K562 (cell line): ENCODE results near the gene AFF1. TPM values are rescaled to one million over a fixed set of nuclear protein-coding genes. Genes with fewer than 3 reads are reported as not detected.
A peak's percentile ranks its signal among the peaks of the same experiment; 100 is the strongest.

Experiments
- ATAC-seq: fragments of 200-7000 bp; cut with Tn5 transposase; 3 replicates; pipeline ENCODE4 v1.9.1; 2020; ENCODE audit warnings: moderate library complexity
- BruUV-seq: library from RNA; stranded (reverse); fragments of 400-500 nt; replicated peaks from 2 replicates; lab custom pipeline; 2021; lab: Mats Ljungman, UMichigan
- CTCF ChIA-PET: fragments of 300-600 bp; formaldehyde crosslinking; extraction: SDS; loops from one replicate; lab custom pipeline; 2021; ENCODE audit warnings: low intra/inter-chr PET ratio; lab: Yijun Ruan, JAX
- POLR2A ChIA-PET: fragments of 300-600, 350-650 bp; sonication (Branson Sonifier 250); formaldehyde crosslinking; extraction: SDS; loops from one replicate; lab custom pipeline; 2021; ENCODE audit warnings: antibody characterized with exemption, inconsistent platforms; lab: Yijun Ruan, JAX
- DNase-seq, 4 experiments: peaks; one replicate each; pipeline versions ENCODE4 v3.0.0 to v3.0.0-alpha.2; 2011 to 2018; ENCODE audit warnings: low spot score in 3 of 4, mixed read lengths in 3 of 4; ENCODE audit errors: extremely low read depth in 1 of 4
- FAIRE-seq: peaks from 2 replicates; lab custom pipeline; 2011; peaks lifted over from hg19 to GRCh38; lab: Jason Lieb, UNC
- H2AFZ ChIP-seq: 2 replicates; pipeline ENCODE4 v1.6.0; 2011; ENCODE audit warnings: low read depth, low read length, control low read depth, inconsistent platforms
- H3K27ac ChIP-seq: fragments of 200-600 bp; 3 replicates; pipeline ENCODE4 v1.8.0; 2011; ENCODE audit warnings: low read depth, mild to moderate bottlenecking, control low read depth, inconsistent platforms, low read length, moderate library complexity, mixed read lengths; ENCODE audit errors: extremely low read depth
- H3K27me3 ChIP-seq, 2 experiments: fragments of 300-600 bp in 1 of 2; 2 replicates in 1 of 2; 3 replicates in 1 of 2; pipeline versions ENCODE4 v1.6.0 to v1.8.0; 2011; ENCODE audit warnings: inconsistent platforms in 2 of 2, low read length in 2 of 2, mild to moderate bottlenecking in 1 of 2, mixed read lengths in 1 of 2, moderate library complexity in 1 of 2; ENCODE audit not compliant: control insufficient read depth in 2 of 2, insufficient read depth in 2 of 2
- H3K36me3 ChIP-seq: fragments of 300-600 bp; 3 replicates; pipeline ENCODE4 v1.8.0; 2011; ENCODE audit warnings: mild to moderate bottlenecking, low read length, inconsistent platforms; ENCODE audit not compliant: control insufficient read depth, insufficient read depth
- H3K4me1 ChIP-seq, 2 experiments: fragments of 200-600 bp in 1 of 2; replicated peaks in 1 of 2; 2 replicates in 1 of 2; 3 replicates in 1 of 2; pipeline versions ENCODE4 v1.5.1 to v1.8.0; 2011; ENCODE audit warnings: inconsistent platforms in 2 of 2, low read length in 2 of 2, mild to moderate bottlenecking in 1 of 2, mixed read lengths in 1 of 2, moderate library complexity in 1 of 2; ENCODE audit not compliant: control insufficient read depth in 2 of 2, insufficient read depth in 2 of 2
- H3K4me2 ChIP-seq: 2 replicates; pipeline ENCODE4 v1.6.1; 2011; ENCODE audit warnings: low read length, control low read depth, inconsistent platforms, mixed read lengths; ENCODE audit not compliant: insufficient read depth
- H3K4me3 ChIP-seq: fragments of 200-600 bp; sonication (generic), shearing (Covaris generic); 2 replicates; pipeline ENCODE4 v1.5.1; 2016; ENCODE audit warnings: control low read depth, inconsistent platforms
- H3K79me2 ChIP-seq: fragments of 200-600 bp; 3 replicates; pipeline ENCODE4 v1.8.0; 2011; ENCODE audit warnings: low read length, inconsistent platforms; ENCODE audit not compliant: control insufficient read depth, insufficient read depth
- H3K9ac ChIP-seq, 2 experiments: 2 replicates each; pipeline versions ENCODE4 v1.6.0 to v1.6.1; 2011; ENCODE audit warnings: low read depth in 2 of 2, low read length in 2 of 2, control low read depth in 1 of 2, inconsistent platforms in 1 of 2, mild to moderate bottlenecking in 1 of 2, mixed read lengths in 1 of 2; ENCODE audit not compliant: insufficient read depth in 1 of 2
- H3K9me1 ChIP-seq: one replicate; pipeline ENCODE4 v1.6.0; 2011; ENCODE audit warnings: inconsistent platforms, mild to moderate bottlenecking, low read length, moderate library complexity; ENCODE audit not compliant: control insufficient read depth, insufficient read depth
- H3K9me3 ChIP-seq: replicated peaks from 2 replicates; pipeline ENCODE4 v1.5.1; 2011; ENCODE audit warnings: low read depth, low read length, inconsistent platforms; ENCODE audit not compliant: control insufficient read depth, insufficient read depth
- H4K20me1 ChIP-seq: replicated peaks from 2 replicates; pipeline ENCODE4 v1.6.1; 2011; ENCODE audit warnings: low read length, inconsistent platforms, mixed read lengths; ENCODE audit not compliant: control insufficient read depth, insufficient read depth
- ATF1 ChIP-seq, 2 experiments: fragments of 450-650 bp in 1 of 2; IDR thresholded peaks; 2 replicates each; pipeline ENCODE4 v1.6.1; 2016; ENCODE audit warnings: missing compliant biosample characterization in 1 of 2, missing genetic modification characterization in 1 of 2
- CBFA2T3 ChIP-seq: fragments of 450-650 bp; IDR thresholded peaks from 2 replicates; pipeline ENCODE4 v1.6.1; 2017
- EGR1 ChIP-seq: fragments of 450-650 bp; conservative IDR thresholded peaks from 2 replicates; pipeline ENCODE4 v1.6.1; 2017; ENCODE audit warnings: mild to moderate bottlenecking
- MAFK ChIP-seq: IDR thresholded peaks from 2 replicates; pipeline ENCODE4 v1.6.1; 2011; ENCODE audit warnings: low read length, improper control_type of control experiment
- RAD51 ChIP-seq: fragments of 450-650 bp; IDR thresholded peaks from 2 replicates; pipeline ENCODE4 v1.7.1; 2016; ENCODE audit warnings: low read depth, mild to moderate bottlenecking, borderline replicate concordance
- ZNF511 ChIP-seq: sonication (generic); formaldehyde crosslinking; IDR thresholded peaks from 2 replicates; pipeline ENCODE4 v1.8.0; 2022; ENCODE audit warnings: mild to moderate bottlenecking, missing genetic modification reagents
- WGBS: fragments of 100-300 bp; shearing (Covaris generic); methylation state at CpG from one replicate; pipeline ENCODE4 v1.1.6; 2016; ENCODE audit warnings: low coverage, mixed read lengths; ENCODE audit not compliant: insufficient coverage; ENCODE audit errors: missing lambda C conversion rate; 5-methylcytosine and 5-hydroxymethylcytosine counted together
- in situ Hi-C: fragments of 300-500 bp; cut with MboI; formaldehyde crosslinking; loops from 4 replicates; pipeline ENCODE4 v1.15.0; 2018; ENCODE audit warnings: inconsistent platforms, mixed read lengths
- intact Hi-C: fragments of 100-400 bp; cut with micrococcal nuclease; formaldehyde crosslinking; loops from 2 replicates; pipeline ENCODE4 v1.14.2; 2022
- polyA plus RNA-seq, 8 experiments: library from polyadenylated mRNA; depleted of rRNA in 4 of 8; stranded (reverse) in 5 of 8; unstranded in 3 of 8; fragments of >200 nt; fragmentation: Nextera tagmentation in 2 of 8; fragmentation: Illumina TruSeq in 1 of 8; extraction: Ambion mirVana in 2 of 8; extraction: Trizol in 1 of 8; gene quantifications; 2 replicates each; pipeline versions ENCODE4 v1.2.1 to v1.2.3, GENCODE V29; 2011 to 2014; ENCODE audit warnings: inconsistent platforms in 1 of 8, missing spikeins in 1 of 8
- total RNA-seq, 7 experiments: library from RNA; depleted of rRNA in 6 of 7; stranded (reverse); fragments of >200 nt in 6 of 7; fragmentation: Illumina TruSeq in 2 of 7; extraction: Trizol in 2 of 7; gene quantifications; 2 replicates each; pipeline versions ENCODE4 v1.2.1 to v1.2.3, GENCODE V29; 2011 to 2021; ENCODE audit warnings: low replicate concordance in 1 of 7
- TF ChIP-seq, protein P1 (sequence below), 2 experiments: fragments of 450-650 bp in 1 of 2; sonication (generic) in 1 of 2; formaldehyde crosslinking in 1 of 2; IDR thresholded peaks; 2 replicates each; pipeline versions ENCODE4 v1.7.1 to v1.9.0; 2016 to 2022; ENCODE audit warnings: inconsistent platforms in 1 of 2, mild to moderate bottlenecking in 1 of 2, missing genetic modification reagents in 1 of 2

AFF1 gene
- total and polyA plus RNA-seq, 9 of the 15 experiments (the other 6 are each of a cell fraction or from before 2014, with no cell fraction given) = 4.1 to 47.5 (median 17.2) TPM

GRCh38 chr4:87090305-87090704, 155.5 kb downstream of the AFF1 start (continued):
- TF ChIP-seq ZNF511 (CRISPR knock-in tag) = no peak
- TF ChIP-seq RAD51 = no peak
- TF ChIP-seq MAFK = peak; percentile 38; the same call in 1 of the 2 replicates
- TF ChIP-seq, all 486 proteins: peak for 5

- no peaks in the 10 kb centered on the region for H3K9me3 ChIP-seq
- H3K4me3 ChIP-seq = no peak overlapping the region
- in situ Hi-C loops (loop anchor here (5.0 kb wide), 1 partner anchor 165 kb away; no protein-coding TSS in a partner anchor), intact Hi-C loops (loop anchor here (1.0 to 2.0 kb wide), 5 partner anchors 34 to 194 kb away; no protein-coding TSS in a partner anchor)
- H3K36me3 ChIP-seq = peaks cover 44% of the 10 kb centered on the region
- 0 out of 2 replicates have a peak, but pooled peaks cover 6% of the 10 kb centered on the region for H4K20me1 ChIP-seq
- no peak overlapping the region; the same call in 2 of the 3 replicates for H3K27ac ChIP-seq
- 4% methylated on average over 4 of the region's 4 CpGs for WGBS
- H3K4me2 ChIP-seq = no peak overlapping the region; the same call in 1 of the 2 replicates
- ChIA-PET POLR2A (interaction anchor here (0.8 to 2.6 kb wide), 7 partner anchors 13 to 170 kb away, joined by 3 to 8 read pairs (median 4); no protein-coding TSS in a partner anchor), CTCF (interaction anchor here (0.6 to 1.4 kb wide), 3 partner anchors 158 to 430 kb away, joined by 3 to 9 read pairs (median 4); partner anchors contain the start of gene AFF1)
- peak; percentile 87 for FAIRE-seq
- H2AFZ ChIP-seq = no peak overlapping the region
- peaks cover 4% of the 10 kb centered on the region; the same call in 1 of the 3 replicates for H3K79me2 ChIP-seq
- no peak overlapping the region for H3K9ac ChIP-seq
- peaks cover 5 to 21% of the 10 kb centered on the region in 2 experiments; a peak in 3 of 5 replicates for H3K4me1 ChIP-seq
- peak; percentile 83 for ATAC-seq
- BruUV-seq = no TSS peak
- DNase-seq = peak; percentile 48 to 86 (median 62)
- no peaks in the 10 kb centered on the region for H3K27me3 ChIP-seq
- no peaks in the 10 kb centered on the region for H3K9me1 ChIP-seq
- TF ChIP-seq CBFA2T3 (peak; percentile 68), ATF1 (CRISPR knock-in tag; IDR thresholded peaks at IDR 0.05) (no peak), ATF1 (tag; IDR thresholded peaks at IDR 0.05) (no peak), MAFK (0 out of 2 replicates have a peak, but pooled peaks have one; percentile 6), EGR1 (peak; percentile 88)
- TF ChIP-seq, protein P1, sequence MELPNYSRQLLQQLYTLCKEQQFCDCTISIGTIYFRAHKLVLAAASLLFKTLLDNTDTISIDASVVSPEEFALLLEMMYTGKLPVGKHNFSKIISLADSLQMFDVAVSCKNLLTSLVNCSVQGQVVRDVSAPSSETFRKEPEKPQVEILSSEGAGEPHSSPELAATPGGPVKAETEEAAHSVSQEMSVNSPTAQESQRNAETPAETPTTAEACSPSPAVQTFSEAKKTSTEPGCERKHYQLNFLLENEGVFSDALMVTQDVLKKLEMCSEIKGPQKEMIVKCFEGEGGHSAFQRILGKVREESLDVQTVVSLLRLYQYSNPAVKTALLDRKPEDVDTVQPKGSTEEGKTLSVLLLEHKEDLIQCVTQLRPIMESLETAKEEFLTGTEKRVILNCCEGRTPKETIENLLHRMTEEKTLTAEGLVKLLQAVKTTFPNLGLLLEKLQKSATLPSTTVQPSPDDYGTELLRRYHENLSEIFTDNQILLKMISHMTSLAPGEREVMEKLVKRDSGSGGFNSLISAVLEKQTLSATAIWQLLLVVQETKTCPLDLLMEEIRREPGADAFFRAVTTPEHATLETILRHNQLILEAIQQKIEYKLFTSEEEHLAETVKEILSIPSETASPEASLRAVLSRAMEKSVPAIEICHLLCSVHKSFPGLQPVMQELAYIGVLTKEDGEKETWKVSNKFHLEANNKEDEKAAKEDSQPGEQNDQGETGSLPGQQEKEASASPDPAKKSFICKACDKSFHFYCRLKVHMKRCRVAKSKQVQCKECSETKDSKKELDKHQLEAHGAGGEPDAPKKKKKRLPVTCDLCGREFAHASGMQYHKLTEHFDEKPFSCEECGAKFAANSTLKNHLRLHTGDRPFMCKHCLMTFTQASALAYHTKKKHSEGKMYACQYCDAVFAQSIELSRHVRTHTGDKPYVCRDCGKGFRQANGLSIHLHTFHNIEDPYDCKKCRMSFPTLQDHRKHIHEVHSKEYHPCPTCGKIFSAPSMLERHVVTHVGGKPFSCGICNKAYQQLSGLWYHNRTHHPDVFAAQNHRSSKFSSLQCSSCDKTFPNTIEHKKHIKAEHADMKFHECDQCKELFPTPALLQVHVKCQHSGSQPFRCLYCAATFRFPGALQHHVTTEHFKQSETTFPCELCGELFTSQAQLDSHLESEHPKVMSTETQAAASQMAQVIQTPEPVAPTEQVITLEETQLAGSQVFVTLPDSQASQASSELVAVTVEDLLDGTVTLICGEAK (IDR thresholded peaks at IDR 0.05) = peak; percentile 98
- TF ChIP-seq, protein P1 (CRISPR knock-in tag; IDR thresholded peaks at IDR 0.05) = peak; percentile 86
These were observed 157.8 kb downstream of the AFF1 start for GRCh38 chr4:87092389-87093141.
